ENCODE data around the gene L3HYPDH. TPM values are rescaled to one million over a fixed set of nuclear protein-coding genes. Genes with fewer than 3 reads are reported as not detected.
A peak's percentile ranks its signal among the peaks of the same experiment; 100 is the strongest.

Gene L3HYPDH
- total RNA-seq, 1 experiment from 2014 or later, result 27.3 TPM

DNA sequence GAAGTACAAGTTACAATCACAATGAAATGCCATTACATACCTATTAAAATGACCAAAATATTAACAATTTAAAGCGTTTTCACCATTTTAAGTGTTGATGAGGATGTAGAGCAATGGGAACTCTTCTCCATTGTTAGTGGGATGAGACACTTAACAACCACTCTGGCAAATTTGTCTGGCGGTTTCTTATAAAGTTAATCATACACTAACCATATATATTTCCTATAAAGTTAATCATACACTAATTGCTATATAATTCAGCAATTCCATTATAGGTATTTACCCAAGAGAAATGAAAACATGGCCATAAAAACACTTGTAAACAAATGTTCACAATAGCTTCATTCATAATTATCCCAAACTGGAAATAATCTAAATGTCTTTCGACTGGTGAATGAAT is 36.0 kb upstream of the L3HYPDH start:
- Mint-ChIP-seq H3K9me3 (ENCODE audit: low read depth, unreplicated experiment) (no peaks in the 10 kb centered on the region), H3K36me3 (ENCODE audit: insufficient read depth, unreplicated experiment) (no peaks in the 10 kb centered on the region), H3K27ac (ENCODE audit: unreplicated experiment) (no peak overlapping the region), H3K4me3 (ENCODE audit: low read depth, unreplicated experiment) (no peak overlapping the region), H3K4me1 (ENCODE audit: low read depth, unreplicated experiment) (no peaks in the 10 kb centered on the region), H3K27me3 (ENCODE audit: unreplicated experiment) (peaks cover 16% of the 10 kb centered on the region)
- CTCF ChIA-PET, result no interaction called here
- TF ChIP-seq, protein P1, sequence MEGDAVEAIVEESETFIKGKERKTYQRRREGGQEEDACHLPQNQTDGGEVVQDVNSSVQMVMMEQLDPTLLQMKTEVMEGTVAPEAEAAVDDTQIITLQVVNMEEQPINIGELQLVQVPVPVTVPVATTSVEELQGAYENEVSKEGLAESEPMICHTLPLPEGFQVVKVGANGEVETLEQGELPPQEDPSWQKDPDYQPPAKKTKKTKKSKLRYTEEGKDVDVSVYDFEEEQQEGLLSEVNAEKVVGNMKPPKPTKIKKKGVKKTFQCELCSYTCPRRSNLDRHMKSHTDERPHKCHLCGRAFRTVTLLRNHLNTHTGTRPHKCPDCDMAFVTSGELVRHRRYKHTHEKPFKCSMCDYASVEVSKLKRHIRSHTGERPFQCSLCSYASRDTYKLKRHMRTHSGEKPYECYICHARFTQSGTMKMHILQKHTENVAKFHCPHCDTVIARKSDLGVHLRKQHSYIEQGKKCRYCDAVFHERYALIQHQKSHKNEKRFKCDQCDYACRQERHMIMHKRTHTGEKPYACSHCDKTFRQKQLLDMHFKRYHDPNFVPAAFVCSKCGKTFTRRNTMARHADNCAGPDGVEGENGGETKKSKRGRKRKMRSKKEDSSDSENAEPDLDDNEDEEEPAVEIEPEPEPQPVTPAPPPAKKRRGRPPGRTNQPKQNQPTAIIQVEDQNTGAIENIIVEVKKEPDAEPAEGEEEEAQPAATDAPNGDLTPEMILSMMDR (IDR thresholded peaks at IDR 0.05; ENCODE audit: unreplicated experiment), result no peak
- no TSS peak for BruUV-seq (replicated peaks)
- intact Hi-C loops (cut with micrococcal nuclease; ENCODE audit: unreplicated experiment), result no loop called here
- no peak for DNase-seq

DNA sequence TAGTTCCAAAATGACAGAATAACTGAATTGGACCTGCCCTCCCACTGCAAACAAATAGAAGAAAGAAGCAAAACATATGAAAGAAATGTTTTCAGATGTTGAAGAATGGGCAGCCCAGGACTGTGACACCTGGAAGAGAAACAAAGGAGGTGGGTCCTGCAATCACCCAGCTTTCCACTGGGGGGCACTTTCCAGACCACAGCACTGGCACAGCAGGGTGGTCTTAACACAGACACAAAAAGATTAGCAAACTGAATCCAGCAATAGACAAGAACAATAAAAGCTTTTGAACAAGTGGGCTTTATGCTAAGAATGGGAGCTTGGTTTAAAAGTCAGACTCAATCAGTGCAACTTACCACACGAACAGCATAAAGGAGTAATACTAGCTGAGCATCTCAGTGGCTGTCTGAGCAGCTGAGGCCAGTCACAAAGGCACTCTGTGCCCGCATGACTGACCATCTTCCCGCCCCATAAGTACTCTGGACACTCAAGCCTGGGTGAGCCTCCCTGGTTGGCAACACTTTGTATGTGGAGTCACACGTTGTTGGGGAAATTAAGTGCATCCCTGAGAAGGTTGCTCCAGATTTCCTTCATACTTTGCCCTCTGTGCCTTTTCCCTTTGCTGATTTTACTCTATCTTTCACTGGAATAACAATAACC is 27.8 kb upstream of the L3HYPDH start:
- no TSS peak for BruUV-seq (replicated peaks)
- peaks cover 32% of the 10 kb centered on the region for H3K27me3 Mint-ChIP-seq (ENCODE audit: unreplicated experiment)
- intact Hi-C loops (cut with micrococcal nuclease; ENCODE audit: unreplicated experiment), result no loop called here
- no peaks in the 10 kb centered on the region for H3K9me3 Mint-ChIP-seq (ENCODE audit: low read depth, unreplicated experiment)
- CTCF ChIA-PET, result interaction anchor here (0.6 to 1.3 kb wide), 6 partner anchors 28 to 1152 kb away, joined by 3 to 6 read pairs (median 4); partner anchors contain the start of genes CCDC175, JKAMP and L3HYPDH
- TF ChIP-seq, protein P1 (IDR thresholded peaks at IDR 0.05; ENCODE audit: unreplicated experiment), result no peak
- no peaks in the 10 kb centered on the region for H3K4me1 Mint-ChIP-seq (ENCODE audit: low read depth, unreplicated experiment)
- peak; percentile 24 for DNase-seq
- H3K36me3 Mint-ChIP-seq (ENCODE audit: insufficient read depth, unreplicated experiment), result no peaks in the 10 kb centered on the region
- no peak overlapping the region for H3K27ac Mint-ChIP-seq (ENCODE audit: unreplicated experiment)
- H3K4me3 Mint-ChIP-seq (ENCODE audit: low read depth, unreplicated experiment), result no peak overlapping the region

DNA sequence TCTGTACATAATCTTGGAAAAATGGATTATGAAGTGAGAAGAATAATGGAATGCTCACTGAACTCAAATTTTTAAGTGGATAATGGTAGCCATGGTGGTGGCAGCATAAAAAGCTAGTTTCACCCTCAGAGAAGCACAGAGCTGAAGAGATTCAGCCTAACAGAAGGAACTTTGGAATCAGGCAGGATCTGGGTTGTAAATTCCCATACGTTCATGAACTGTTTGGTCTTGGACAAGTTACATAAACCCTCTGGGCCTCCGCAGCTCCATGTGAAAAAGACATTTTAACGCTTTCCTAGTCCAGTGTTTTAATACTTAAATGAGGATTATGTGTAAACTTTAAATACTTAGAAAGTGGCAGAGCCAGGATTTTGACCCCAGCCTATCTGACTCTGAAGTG is 26.8 kb upstream of the L3HYPDH start:
- CTCF ChIA-PET, result interaction anchor here (1.3 kb wide), 1 partner anchor 66 kb away, joined by 4 read pairs; no protein-coding TSS in a partner anchor

DNA sequence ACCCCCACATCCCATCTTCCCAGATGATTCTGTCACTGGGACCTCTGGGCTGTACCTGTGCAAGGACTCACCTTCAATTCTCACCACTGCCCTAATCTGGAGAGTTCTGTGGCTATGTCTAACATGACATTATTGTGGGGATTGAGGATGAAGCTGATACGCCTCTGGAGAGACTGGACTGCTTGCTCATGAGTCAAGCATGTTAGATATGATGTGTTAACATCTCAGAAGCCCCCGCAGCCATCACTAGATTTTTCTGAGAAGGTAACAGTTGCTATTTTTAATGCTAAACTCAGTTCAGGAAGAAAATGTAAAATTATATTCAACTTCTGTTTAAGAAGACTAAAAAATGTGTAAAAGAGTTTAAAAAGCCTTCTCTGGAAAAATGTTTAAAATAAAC is 25.8 kb upstream of the L3HYPDH start:
- H3K9me3 Mint-ChIP-seq (ENCODE audit: low read depth, unreplicated experiment), result no peaks in the 10 kb centered on the region
- intact Hi-C loops (cut with micrococcal nuclease; ENCODE audit: unreplicated experiment), result no loop called here
- H3K4me1 Mint-ChIP-seq (ENCODE audit: low read depth, unreplicated experiment), result no peaks in the 10 kb centered on the region
- TF ChIP-seq, protein P1 (IDR thresholded peaks at IDR 0.05; ENCODE audit: unreplicated experiment), result no peak
- CTCF ChIA-PET, result interaction anchor here (1.3 kb wide), 1 partner anchor 67 kb away, joined by 4 read pairs; no protein-coding TSS in a partner anchor
- no peak for DNase-seq
- no peak overlapping the region for H3K4me3 Mint-ChIP-seq (ENCODE audit: low read depth, unreplicated experiment)
- no TSS peak for BruUV-seq (replicated peaks)
- peaks cover 13% of the 10 kb centered on the region for H3K27me3 Mint-ChIP-seq (ENCODE audit: unreplicated experiment)
- no peaks in the 10 kb centered on the region for H3K36me3 Mint-ChIP-seq (ENCODE audit: insufficient read depth, unreplicated experiment)
- H3K27ac Mint-ChIP-seq (ENCODE audit: unreplicated experiment), result no peak overlapping the region

More for the DNA sequence above, 26.8 kb upstream of the L3HYPDH start:
- H3K27ac Mint-ChIP-seq (ENCODE audit: unreplicated experiment), result no peak overlapping the region
- BruUV-seq (replicated peaks), result no TSS peak
- TF ChIP-seq, protein P1 (IDR thresholded peaks at IDR 0.05; ENCODE audit: unreplicated experiment), result no peak
- peaks cover 23% of the 10 kb centered on the region for H3K27me3 Mint-ChIP-seq (ENCODE audit: unreplicated experiment)
- no peaks in the 10 kb centered on the region for H3K9me3 Mint-ChIP-seq (ENCODE audit: low read depth, unreplicated experiment)
- H3K4me1 Mint-ChIP-seq (ENCODE audit: low read depth, unreplicated experiment), result no peaks in the 10 kb centered on the region
- H3K4me3 Mint-ChIP-seq (ENCODE audit: low read depth, unreplicated experiment), result no peak overlapping the region
- H3K36me3 Mint-ChIP-seq (ENCODE audit: insufficient read depth, unreplicated experiment), result no peaks in the 10 kb centered on the region
- no peak for DNase-seq
- intact Hi-C loops (cut with micrococcal nuclease; ENCODE audit: unreplicated experiment), result no loop called here

Measured in Calu3 (cell line).